Lung (tissue), 12 donors: Measurements from ENCODE around the gene ADTRP. TPM values are rescaled to one million over a fixed set of nuclear protein-coding genes. Genes with fewer than 3 reads are reported as not detected.
"Not testable (repeated sequence)": the region's sequence is repeated elsewhere in the genome, so short reads cannot be mapped to it uniquely, and the experiment has no call there.

Source experiments
- ATAC-seq: fragments of 200-7000 bp; cut with Tn5 transposase; one replicate; pipeline ENCODE4 v1.9.1; 2020; ENCODE audit warnings: moderate number of reproducible peaks; ENCODE audit not compliant: insufficient read depth, low FRiP score
- DNase-seq, 3 donors: peaks; one replicate each; pipeline ENCODE4 v3.0.0-alpha.2; 2013 to 2017
- H3K27ac ChIP-seq, 2 donors: one replicate each; pipeline ENCODE4 v1.5.1; 2013; ENCODE audit warnings: mild to moderate bottlenecking in 2 of 2, moderate library complexity in 2 of 2, control low read depth in 1 of 2, inconsistent platforms in 1 of 2, low read depth in 1 of 2, low read length in 1 of 2
- H3K27me3 ChIP-seq, 3 donors: one replicate each; pipeline ENCODE4 v1.5.1; 2013; ENCODE audit warnings: low read length in 2 of 3; ENCODE audit not compliant: control insufficient read depth in 3 of 3, insufficient read depth in 3 of 3
- H3K36me3 ChIP-seq, 4 donors: one replicate each; pipeline ENCODE4 v1.5.1; 2013; ENCODE audit warnings: low read length in 4 of 4, mild to moderate bottlenecking in 1 of 4, moderate library complexity in 1 of 4; ENCODE audit not compliant: control insufficient read depth in 4 of 4, insufficient read depth in 4 of 4
- H3K4me1 ChIP-seq, 5 donors: one replicate each; pipeline ENCODE4 v1.5.1; 2013; ENCODE audit warnings: low read length in 5 of 5, mild to moderate bottlenecking in 2 of 5, moderate library complexity in 1 of 5; ENCODE audit not compliant: control insufficient read depth in 5 of 5, insufficient read depth in 5 of 5
- H3K4me3 ChIP-seq: one replicate; pipeline ENCODE4 v1.5.1; 2013; ENCODE audit warnings: mild to moderate bottlenecking, control low read depth, moderate library complexity
- H3K9ac ChIP-seq, 2 donors: one replicate each; pipeline ENCODE4 v1.5.1; 2013; ENCODE audit warnings: low read length in 2 of 2, control low read depth in 1 of 2; ENCODE audit not compliant: insufficient read depth in 1 of 2
- H3K9me3 ChIP-seq, 4 donors: one replicate each; pipeline ENCODE4 v1.5.1; 2013; ENCODE audit warnings: low read length in 3 of 4, mild to moderate bottlenecking in 1 of 4, moderate library complexity in 1 of 4; ENCODE audit not compliant: control insufficient read depth in 4 of 4, insufficient read depth in 3 of 4
- WGBS, 2 donors: extraction: QIAGEN DNeasy Blood & Tissue Kit; methylation state at CpG; one replicate each; pipeline ENCODE4 v1.1.7; 2013; 5-methylcytosine and 5-hydroxymethylcytosine counted together
- polyA plus RNA-seq, 2 donors: library from polyadenylated mRNA; stranded (reverse); fragments of 200-250 nt; gene quantifications; one replicate each; pipeline ENCODE4 v1.2.1, GENCODE V29; 2013
- total RNA-seq, 2 donors: library from RNA; depleted of rRNA in 1 of 2; stranded (reverse); fragments of >200 nt in 1 of 2; gene quantifications; one replicate each; pipeline ENCODE4 v1.2.1, GENCODE V29; 2014 to 2021
- TF ChIP-seq, protein P1 (sequence below): IDR thresholded peaks from 2 replicates; pipeline ENCODE4 v1.5.1; 2012; ENCODE audit warnings: mild to moderate bottlenecking; ENCODE audit errors: control extremely low read depth, extremely low read depth
- donor health status: control.
- donor health status: control.
- donor health status: Bipolar disorder and iron deficiency.
- donor health status: healthy.
- donor health status: DM: yes; HTN: yes; CAD: no.

ADTRP gene
- total and polyA plus RNA-seq, 4 donors: 3.9 to 8.0 (median 5.7) TPM

DNA sequence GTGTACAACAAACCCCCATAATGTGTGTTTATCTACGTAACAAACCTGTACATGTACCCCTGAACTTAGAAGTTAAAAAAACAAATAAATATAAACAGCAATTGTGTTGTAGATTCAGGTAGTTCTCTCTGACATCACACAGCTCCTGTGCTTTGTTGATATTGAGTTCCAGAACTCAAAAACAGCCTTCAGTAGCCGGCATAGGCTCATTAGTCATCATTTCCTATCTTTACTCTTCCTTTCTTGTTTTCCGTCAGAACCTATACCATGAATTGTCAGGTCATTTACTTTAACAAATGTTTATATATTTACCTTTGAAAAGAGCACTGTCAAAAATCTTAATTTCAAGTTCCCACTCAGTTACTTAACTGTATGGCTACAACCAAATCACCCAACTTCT lies 88.8 kb downstream of the ADTRP start:
- Histone ChIP-seq H3K9me3 (peaks cover 0 to 5% (median under 1%) of the 10 kb centered on the region in 4 donors), H3K4me1 (peaks cover 0 to 21% (median 3%) of the 10 kb centered on the region in 5 donors), H3K27me3 (no peaks in the 10 kb centered on the region), H3K9ac (no peak overlapping the region), H3K4me3 (no peak overlapping the region), H3K36me3 (no peaks in the 10 kb centered on the region), H3K27ac (no peak overlapping the region)
- TF ChIP-seq, protein P1, sequence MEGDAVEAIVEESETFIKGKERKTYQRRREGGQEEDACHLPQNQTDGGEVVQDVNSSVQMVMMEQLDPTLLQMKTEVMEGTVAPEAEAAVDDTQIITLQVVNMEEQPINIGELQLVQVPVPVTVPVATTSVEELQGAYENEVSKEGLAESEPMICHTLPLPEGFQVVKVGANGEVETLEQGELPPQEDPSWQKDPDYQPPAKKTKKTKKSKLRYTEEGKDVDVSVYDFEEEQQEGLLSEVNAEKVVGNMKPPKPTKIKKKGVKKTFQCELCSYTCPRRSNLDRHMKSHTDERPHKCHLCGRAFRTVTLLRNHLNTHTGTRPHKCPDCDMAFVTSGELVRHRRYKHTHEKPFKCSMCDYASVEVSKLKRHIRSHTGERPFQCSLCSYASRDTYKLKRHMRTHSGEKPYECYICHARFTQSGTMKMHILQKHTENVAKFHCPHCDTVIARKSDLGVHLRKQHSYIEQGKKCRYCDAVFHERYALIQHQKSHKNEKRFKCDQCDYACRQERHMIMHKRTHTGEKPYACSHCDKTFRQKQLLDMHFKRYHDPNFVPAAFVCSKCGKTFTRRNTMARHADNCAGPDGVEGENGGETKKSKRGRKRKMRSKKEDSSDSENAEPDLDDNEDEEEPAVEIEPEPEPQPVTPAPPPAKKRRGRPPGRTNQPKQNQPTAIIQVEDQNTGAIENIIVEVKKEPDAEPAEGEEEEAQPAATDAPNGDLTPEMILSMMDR: no peak
- WGBS, 2 donors: 90% methylated on average over 3 of the region's 3 CpGs
- ATAC-seq (no peak), DNase-seq (no peak)

DNA sequence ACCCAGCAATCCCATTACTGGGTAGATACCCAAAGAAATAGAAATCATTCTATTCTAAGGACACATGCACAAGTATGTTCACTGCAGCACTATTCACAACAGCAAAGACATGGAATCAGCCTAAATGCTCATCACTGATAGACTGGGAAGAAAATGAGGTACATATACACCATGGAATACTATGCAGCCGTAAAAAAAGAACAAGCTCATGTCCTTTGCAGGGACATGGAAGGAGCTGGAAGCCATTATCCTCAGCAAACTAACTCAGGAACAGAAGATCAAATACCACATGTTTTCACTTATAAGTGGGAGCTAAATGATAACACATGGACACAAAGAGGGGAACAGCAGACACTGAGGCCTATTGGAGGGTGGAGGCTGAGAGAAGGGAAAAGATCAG lies 89.2 kb downstream of the ADTRP start:
- not testable (repeated sequence) for H3K9me3 ChIP-seq, H3K27me3 ChIP-seq, DNase-seq, H3K9ac ChIP-seq, H3K36me3 ChIP-seq, ATAC-seq, H3K27ac ChIP-seq, H3K4me3 ChIP-seq
- WGBS, 2 donors: 96 to 100% methylated on average over 1 of the region's 1 CpG
- peaks cover 0 to 21% (median 3%) of the 10 kb centered on the region in 5 donors for H3K4me1 ChIP-seq

DNA sequence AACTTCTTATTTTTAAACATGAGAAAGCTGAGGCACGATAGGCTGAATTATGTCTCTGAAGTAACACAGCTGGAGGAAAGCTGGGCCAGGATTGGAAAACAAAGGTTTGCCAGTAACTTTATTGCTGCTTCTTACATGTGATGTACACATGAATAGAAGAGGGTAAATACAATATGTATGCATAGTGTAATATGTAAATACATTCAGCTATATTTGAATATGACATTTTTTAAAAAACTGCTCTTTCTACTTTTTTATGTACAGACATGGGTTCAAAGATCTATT lies 90.2 kb downstream of the ADTRP start:
- peak overlapping the region in 1 of 2 donors; percentile 14 for H3K9ac ChIP-seq

DNA sequence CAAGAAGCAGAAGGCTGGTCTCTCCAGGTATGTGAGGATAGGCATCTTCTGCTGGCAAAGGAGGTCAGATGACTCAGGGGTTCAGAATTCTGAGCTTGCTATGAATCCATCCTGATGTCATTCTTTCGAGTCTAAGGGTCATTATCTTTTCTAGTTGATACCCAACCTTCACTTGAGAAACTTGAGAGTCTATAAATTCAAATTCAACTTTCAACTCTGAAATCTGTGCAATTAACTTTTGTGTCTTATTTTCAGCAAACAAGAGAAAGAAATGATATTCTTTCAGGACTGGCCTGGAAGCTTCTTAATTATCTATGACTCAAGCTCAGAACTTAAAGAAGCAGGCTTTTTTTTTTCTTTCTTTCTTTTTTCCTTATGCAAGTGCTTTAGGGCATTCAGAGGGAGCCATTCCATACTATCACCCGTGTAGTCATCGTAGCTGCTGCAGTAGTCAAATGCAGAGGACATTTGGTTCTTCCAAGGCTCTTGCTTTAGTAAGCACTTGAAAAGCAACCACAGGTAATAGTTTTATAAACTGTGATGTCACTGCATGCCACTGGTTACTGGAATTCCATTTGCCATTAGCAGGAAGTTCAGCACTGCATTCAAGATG lies 93.0 kb downstream of the ADTRP start:
- TF ChIP-seq, protein P1: no peak
- H3K4me3 ChIP-seq: no peak overlapping the region
- 73 to 95% methylated on average over 3 of the region's 3 CpGs for WGBS, 2 donors
- DNase-seq: no peak
- peak; percentile 27 for ATAC-seq
- H3K27ac ChIP-seq: peak overlapping the region in 1 of 2 donors; percentile 39
- H3K27me3 ChIP-seq: no peaks in the 10 kb centered on the region
- no peak overlapping the region for H3K9ac ChIP-seq
- H3K4me1 ChIP-seq: peaks cover 2 to 21% (median 3%) of the 10 kb centered on the region in 5 donors
- peaks cover 0 to 2% (median under 1%) of the 10 kb centered on the region in 4 donors for H3K9me3 ChIP-seq
- H3K36me3 ChIP-seq: no peaks in the 10 kb centered on the region

More for the DNA sequence above, 90.2 kb downstream of the ADTRP start:
- TF ChIP-seq, protein P1: no peak
- DNase-seq (peak in 2 of 3 donors; percentile 58 to 90), ATAC-seq (no peak)
- Histone ChIP-seq H3K27ac (no peak overlapping the region), H3K9me3 (peaks cover 0 to 5% (median under 1%) of the 10 kb centered on the region in 4 donors), H3K4me3 (no peak overlapping the region), H3K27me3 (no peaks in the 10 kb centered on the region), H3K4me1 (peaks cover 0 to 21% (median 3%) of the 10 kb centered on the region in 5 donors), H3K36me3 (no peaks in the 10 kb centered on the region)
- WGBS, 2 donors: 83 to 92% methylated on average over 1 of the region's 1 CpG
